HG03469 (cell line): ENCODE results near the gene DRAM2.
A peak's percentile ranks its signal among the peaks of the same experiment; 100 is the strongest.

Experiments
- ATAC-seq: cut with Tn5 transposase; IDR thresholded peaks from one replicate; pipeline ENCODE4 v1.9.1; 2021; ENCODE audit warnings: mild to moderate bottlenecking, moderate library complexity, moderate number of reproducible peaks; ENCODE audit not compliant: unreplicated experiment

The DRAM2 gene

DNA sequence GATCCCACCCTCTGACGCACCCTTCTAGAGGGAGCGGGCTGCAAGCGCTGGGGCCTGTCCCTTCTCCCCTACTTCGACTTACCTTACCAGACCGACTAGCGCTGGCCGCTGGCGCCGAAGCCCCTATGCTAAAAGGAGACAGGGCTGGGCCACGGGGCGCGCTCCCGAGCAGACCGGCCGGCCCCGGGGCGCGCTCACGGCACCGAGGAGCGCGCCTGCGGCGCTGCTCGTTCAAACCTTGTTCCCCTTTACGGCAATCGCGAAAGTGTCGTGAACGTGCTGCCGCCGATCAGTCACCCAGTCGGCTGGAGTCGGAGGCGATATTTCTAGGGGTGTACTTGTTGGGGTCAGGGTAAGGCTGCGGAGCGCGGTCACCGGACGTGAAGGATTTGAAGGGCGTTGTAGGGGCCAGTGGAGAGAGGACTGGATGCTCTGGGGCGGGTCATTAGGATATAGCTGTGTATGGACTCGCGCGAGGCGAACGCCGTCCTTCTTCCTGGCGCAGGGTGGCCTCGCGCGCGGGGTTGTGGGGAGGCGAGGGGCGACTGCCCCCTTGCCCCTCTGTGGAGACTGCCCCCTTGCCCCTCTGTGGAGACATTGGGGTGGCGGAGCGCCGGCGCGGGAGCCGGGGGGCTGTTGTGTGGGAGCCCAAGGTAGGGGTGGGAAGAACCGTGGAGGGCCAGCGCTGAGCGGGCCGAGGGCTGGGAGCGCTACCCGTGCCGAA, at the start of gene DRAM2, which contains the start of gene CEPT1:
Gene DRAM2 (minus strand): TSS at position 138 of the 724 bp plus-strand sequence. CDS start 8,539 bp downstream, outside the sequence.
Gene CEPT1 (plus strand): TSS at position 268 of the 724 bp plus-strand sequence. CDS start 7,492 bp downstream, outside the sequence.
- peak; percentile 31 for ATAC-seq

DNA sequence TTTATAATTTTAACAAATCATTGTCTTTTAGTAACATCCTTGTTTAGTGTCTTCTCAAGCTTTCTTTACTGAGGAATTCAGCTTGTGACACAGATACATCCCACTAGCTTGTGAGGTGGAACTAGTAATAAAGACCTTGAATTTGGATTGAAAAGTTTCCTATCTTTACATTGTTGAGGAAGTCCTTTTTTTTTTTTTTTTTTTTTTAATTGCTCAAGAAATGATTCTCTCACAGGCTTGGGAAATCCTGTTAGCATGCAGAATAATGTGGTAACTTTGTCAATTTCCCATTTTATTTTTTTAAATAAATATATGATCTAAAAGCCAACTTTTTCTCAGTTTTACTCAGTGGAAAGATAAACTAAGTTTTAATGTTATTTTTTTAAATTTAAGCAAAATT, 44.8 kb upstream of the DRAM2 start:
- ATAC-seq = no peak

DNA sequence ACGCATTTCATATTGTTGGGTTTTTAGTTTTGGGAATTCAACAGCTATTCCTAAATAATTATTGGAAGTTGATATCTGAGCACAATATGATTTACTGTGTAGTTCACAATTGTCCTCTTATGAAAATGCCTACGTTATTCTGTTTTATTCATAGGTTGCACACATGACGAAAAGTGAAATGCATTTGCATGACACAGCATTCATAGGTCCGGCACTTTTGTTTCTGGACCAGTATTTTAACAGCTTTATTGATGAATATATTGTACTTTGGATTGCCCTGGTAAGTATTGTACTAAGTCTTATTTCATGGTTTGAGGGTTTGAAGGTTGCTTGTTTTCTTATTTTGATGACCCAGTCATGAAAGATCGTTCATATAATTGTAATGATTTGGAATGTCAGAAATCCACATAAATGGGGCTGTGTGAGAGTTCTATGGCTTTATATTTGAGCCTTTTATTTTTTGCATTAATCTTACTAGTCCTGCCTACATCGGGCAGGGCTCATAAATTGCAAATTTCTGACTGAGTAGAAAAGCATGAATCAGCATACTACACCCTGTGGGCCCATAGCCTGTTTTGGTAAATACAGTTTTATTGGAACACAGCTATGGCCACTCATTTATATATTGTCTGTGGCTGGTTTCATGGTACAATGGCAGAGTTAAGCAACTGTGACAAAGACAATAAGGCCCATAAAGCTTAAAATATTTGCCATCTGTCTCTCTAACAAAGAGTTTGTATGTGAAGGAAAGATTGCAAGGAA, 43.6 kb upstream of the DRAM2 start:
- ATAC-seq = no peak

DNA sequence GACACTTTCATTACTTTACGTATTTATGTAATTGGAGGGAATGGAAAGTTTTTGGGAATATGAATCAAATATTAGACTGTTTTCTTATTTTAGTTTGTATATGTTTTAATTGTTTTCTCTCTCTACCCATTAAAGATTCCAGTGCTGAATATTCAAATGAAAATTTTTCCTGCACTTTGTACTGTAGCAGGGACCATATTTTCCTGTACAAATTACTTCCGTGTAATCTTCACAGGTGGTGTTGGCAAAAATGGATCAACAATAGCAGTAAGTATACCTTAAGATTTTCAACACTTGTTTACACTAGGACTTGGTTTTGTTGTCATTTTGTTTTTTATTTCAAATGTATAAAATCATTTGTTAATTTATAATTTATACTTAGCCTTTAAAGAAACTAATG, 42.2 kb upstream of the DRAM2 start:
- no peak for ATAC-seq

DNA sequence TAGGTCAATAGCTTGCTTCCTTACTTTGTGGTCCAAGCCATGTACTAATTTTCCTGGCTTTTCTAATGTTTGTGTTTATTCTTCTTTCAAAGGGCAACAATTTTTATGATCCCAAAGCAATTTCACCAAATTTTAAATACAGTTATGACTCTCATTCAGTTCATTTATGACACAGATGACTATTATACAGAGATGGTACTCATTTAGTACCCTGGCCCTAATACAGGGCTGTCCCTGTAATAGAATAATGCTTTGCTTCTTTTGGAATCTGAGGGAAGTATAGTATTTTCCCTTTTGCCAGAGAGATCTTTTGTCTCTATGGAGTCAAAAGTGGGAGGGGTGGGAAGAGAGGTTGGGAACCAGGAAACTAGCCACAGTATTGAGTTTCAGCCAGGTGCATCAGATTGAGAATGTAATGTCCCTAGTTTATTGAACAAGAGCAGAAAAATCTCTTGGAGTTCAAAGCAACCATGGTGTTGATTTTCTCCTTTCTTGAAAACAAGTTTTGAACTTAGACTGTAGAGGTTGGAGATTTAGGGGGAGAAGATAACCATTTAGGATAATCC, 40.2 kb upstream of the DRAM2 start:
- no peak for ATAC-seq

DNA sequence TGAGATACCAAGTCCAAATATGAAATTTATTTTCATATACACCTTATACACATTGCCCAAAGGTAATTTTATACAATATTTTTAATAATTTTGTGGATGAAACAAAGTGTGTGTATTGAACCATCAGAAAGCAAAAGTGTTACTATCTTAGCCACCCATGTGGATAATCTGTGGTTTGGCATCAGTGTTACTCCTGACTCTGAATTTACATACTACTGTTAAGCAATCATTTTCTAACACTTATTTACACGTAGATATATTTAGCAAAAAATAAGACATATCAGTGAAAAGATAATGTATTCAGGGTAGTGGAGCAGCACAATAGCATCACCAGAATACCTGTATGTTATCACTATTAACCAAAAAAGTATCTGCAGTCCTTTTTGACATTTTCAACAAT, 36.8 kb upstream of the DRAM2 start:
- ATAC-seq = no peak

DNA sequence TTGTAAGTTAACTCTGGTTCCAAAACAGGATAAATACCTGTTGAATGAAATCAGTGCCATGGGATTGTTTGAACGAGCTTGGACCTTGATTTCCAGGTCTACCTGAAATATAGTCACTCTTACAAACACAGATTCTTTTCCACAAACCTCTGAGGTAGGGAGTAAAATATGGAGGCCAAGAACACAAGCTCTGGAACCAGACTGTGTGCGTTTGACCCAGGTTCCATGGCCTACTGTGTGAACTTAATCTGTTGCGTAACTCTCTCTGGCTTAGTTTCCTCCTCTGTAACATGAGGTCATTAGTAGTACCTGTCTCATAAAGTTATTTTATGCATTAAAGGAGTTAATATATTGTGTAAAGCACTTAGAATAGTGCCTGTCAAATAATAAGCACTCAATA, 35.5 kb upstream of the DRAM2 start:
- ATAC-seq = no peak

DNA sequence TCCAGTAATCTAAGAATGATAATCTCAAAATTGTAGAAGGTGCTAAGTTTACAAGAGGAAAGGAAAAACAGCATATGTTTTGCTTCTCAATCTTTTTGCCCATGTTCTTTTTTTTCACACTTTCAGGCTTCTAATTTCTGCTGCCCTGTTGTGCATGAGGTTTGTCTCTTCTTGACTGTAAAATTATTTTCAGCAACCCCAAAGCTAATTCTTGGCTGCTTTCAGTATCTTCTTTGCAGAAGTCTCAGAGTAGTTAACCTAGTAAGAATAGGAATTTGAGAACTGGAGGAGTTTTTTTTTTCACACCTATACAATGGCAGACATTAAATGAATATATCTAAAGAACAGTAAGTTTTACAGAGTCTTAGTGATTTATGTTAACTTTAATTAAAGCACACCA, 34.2 kb upstream of the DRAM2 start:
- no peak for ATAC-seq

DNA sequence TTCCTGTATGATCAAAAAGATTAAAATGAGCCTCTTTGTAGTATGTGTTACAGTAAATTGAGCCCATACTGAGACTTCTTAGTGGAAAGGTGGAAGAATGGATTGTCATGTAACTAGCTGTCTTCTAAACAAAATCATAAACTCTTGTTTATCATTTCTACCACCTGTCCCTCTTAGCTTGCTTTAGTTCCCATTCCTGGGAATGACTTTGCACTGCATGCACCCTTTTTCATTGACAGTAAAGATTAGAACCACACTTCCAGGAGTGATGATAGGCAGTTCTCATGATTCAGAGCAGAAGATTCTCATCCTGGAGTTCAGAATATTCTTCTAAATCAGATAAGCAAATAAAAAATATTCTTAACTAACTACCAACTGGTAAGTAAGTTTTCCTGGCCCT, 32.6 kb upstream of the DRAM2 start:
- no peak for ATAC-seq

DNA sequence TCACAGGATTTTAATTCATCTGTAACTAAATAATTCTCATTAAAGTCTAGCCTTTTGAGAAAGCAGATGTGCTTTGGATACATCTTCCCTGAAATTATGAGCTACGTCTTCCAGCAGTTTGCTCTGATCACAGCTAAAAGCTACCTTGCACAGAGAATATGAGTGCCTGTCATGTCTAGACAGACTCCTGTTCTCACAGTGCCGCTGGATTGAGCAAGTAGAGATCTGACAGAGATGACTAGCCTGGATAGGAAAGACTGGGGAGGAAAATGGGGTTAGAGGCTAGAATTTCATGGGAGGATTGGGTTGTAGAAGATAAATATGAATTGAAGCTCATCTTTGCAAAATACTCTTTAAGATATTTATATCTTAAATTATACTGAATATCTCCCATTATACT, 24.3 kb upstream of the DRAM2 start:
- no peak for ATAC-seq

DNA sequence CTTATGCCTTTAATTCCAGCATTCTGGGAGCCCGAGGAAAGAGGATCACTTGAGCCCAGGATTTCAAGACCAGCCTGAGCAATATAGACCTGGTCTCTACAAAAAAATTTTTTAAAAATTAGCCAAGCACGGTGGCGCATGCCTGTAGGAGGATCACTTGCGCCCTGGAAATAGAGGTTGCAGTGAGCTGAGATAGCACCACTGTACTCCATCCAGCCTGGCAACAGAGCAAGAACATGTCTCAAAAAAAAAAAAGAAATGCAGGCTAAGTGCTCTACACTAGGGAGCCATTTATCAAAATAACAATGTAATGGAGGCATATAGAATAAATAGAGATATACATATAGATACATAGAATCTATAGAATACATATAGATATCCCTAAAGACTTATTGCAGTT, 23.5 kb upstream of the DRAM2 start:
- no peak for ATAC-seq

DNA sequence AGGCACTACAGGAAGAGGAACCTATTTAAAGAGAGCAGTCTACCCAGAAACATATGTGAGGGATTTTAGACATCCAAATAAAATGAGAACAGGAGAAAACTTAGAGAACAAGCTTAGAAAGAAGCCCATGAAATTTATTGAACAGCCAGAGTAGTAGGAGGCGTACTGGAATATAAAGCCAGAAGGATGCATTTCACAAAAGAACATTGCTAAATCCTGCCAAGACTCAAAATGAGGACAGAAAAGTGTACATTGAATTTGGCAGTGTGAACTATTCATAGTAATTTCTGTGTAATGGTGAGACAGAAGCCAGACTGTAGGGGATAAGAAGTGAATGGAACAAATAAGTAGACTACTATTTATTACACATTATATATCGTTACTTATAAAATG, 22.6 kb upstream of the DRAM2 start:
- ATAC-seq = no peak

DNA sequence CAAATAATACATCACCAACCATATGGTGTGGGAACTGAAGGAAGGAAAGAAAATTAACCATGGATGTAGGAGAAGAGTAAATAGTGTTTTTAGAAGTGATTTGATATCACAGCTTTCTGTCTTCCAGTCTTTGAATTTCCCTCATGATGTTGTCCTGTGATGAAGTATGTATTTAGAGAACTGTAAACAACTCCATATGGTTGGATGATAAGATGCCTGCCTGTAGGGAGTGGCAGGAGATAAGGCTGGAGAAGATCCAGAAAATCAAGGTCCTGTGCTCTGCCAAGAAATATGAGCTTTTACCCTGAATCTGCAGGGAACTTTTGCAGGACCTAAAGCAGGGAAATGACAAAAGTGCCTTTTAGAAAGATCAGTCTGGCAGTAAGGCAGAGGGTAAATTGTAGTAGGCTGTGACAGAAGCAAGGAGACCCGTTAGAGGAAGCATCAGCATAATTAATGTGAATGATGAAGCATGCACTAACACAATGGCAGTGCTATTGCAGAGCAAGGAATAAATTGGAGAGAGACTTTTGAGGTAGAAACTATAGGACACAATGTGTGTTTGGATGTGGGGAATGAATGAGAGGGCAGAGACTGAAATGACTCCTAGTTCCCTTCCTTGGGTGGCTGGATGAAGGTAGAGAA, 22.1 kb upstream of the DRAM2 start:
- no peak for ATAC-seq

DNA sequence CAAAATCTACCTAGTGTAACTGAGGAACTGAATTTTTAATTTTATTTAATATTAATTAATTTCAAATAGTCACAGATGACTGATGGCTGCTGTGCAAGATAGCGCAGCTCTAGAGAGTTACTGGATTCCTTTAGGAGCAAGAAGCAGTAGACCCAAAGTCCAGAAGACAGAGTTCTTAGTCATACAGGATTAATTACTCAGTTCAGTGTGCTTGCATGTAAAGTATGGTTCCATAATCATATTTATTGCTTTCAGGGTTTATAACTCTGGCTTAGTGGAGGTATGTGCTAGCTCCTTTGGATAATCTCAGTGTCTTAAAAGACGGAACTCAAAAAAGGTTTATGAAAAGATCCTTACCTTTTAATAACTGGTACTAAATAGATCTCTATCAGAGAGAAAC, 17.5 kb upstream of the DRAM2 start:
- ATAC-seq = no peak

DNA sequence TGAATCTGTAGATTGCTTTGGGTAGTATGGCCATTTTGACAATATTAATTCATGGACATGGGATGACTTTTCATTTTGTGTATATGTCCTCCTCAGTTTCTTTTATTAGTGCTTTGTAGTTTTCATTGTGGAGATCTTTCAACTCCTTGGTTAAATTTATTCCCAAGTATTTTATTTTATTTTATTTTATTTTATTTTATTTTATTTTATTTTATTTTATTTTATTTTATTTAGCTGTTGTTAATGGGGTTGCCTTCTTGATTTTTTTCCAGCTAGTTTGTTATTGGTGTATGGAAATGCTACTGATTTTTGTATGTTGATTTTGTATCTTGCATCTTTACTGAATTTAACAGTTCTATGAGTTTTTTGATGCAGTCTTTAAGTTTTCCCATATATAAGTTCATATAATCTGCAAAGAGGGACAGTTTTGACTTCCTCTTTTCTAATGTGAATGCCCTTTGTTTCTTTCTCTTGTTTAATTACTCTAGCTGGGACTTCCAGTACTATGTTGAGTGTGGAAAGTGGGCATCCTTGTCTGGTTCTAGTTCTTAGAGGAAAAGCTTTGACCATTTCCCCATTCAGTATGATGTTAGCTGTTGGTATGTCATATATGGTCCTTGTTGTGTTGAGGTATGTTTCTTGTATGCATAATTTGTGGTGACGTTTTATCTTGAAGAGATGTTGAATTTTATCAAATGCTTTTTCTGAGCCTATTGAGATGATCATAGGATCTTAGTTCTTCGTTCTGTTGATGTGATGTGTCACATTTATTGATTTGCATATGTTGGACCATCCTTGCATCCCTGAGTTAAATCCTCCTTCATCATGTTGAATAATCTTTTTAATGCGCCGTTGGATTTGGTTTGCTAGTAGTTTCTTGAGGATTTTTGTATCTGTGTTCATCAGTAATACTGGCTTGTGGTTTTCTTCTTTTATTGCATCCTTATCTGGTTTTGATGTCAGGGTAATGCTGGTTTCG, 14.4 kb upstream of the DRAM2 start:
- ATAC-seq = no peak

DNA sequence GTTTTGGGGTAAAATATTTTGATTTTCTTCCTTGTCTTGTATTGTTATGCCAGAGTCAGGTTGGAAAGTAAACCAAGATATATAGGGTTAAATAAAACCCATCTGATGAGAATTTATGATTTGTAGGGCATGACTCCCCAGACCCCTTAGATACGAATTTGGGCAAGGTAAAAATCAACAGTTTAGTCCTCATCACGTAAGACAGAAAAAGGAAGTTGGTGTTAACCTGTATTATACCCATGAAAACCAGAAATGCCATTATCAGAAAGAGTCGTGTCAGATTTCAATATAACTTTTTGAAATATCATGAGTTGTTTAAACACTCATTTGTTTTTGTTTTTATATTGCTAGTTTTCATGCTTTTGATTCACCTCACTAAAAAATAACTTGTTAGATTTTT, 11.9 kb upstream of the DRAM2 start:
- no peak for ATAC-seq

DNA sequence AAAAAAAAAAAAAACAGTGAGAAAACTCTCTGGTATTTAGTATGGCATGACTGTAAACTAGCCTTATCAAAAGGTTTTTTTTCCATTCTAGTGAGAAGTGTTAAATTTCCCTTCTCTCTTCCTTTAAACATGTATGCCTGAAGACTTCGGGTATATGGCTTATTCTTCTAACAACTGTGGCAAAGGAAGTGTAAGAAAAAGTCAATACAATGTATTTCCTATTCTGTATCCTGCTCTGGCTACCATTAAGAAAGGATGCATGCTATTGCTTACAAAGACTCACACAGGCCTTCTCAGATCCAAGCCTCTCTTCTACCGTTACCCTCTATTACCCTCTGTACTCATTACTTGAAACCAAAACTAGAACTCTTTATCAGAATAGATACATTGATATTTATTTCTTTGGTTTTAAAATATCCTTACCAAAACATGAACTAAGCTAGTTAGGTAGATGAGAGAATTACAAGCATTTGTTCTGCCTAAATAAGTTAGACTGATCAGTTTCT, 8.5 kb upstream of the DRAM2 start:
- ATAC-seq = no peak

DNA sequence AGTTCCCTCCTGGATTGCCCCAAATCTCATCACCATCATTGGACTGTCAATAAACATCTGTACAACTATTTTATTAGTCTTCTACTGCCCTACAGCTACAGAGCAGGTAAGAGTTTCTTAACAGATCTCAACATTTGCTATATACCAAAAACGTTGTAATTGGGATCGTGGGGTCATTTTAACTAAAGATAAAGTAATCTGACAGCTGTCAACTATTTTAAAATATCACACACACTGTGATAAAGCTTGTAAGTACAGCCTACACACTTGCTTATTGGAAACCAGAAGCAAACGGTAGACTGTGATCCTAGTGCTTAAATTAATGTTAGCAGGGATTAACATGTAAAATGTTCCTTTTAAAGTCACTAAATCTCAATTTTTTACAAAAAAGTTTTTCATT, 8.1 kb upstream of the DRAM2 start:
- no peak for ATAC-seq

DNA sequence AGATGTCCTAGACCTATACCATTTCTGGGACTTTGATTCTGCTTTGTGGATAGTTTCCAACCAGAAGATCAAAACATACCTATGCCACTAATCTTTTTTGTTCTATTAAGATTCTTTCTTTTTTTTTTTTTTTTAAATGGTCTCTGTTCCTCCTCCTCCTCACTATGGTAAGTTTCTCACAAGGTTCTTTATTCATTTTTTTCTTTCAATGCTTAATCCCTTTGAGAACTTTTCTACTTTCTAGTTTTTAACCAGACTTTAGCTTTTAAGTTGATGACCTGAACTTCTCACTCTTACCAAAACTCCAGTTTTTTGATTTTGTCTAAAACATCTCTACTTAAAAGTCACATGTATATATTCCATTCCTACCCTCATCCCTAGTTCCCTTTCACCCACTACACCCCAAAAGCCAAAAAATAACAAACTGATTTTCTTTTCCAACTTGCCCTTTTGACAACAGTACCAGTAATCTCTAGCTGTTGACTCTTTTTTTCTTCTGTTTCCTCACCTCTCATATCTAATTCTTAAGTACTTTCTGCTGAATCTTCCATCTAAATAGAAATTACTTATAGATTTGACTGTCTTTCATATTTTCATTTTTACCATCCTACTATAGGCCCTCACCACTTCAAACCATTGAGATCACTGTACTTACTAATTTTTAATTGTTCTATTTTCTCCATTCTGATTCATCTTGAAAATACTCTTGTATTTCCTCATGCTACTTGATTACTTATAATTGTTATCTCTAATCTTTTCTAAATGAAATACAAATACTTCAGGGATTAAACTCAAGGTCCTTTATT, 6.3 kb upstream of the DRAM2 start:
- ATAC-seq = no peak
